SK-N-MC (cell line): Measurements from ENCODE around the gene TJP1.

Source experiments
- EZH2 ChIP-seq: fragments of 200-600 bp; sonication (generic); IDR thresholded peaks from one replicate; pipeline ENCODE4 v1.6.1; 2017; ENCODE audit warnings: antibody characterized with exemption
- FOXP2 ChIP-seq: optimal IDR thresholded peaks from 2 replicates; pipeline ENCODE3; 2011; ENCODE audit warnings: mild to moderate bottlenecking, moderate library complexity; ENCODE audit not compliant: insufficient read depth; ENCODE audit errors: extremely low read length, control extremely low read depth
- POLR2AphosphoS5 ChIP-seq: IDR thresholded peaks from 2 replicates; pipeline ENCODE4 v1.6.1; 2012; ENCODE audit warnings: mild to moderate bottlenecking, low read depth, low read length, borderline replicate concordance

DNA sequence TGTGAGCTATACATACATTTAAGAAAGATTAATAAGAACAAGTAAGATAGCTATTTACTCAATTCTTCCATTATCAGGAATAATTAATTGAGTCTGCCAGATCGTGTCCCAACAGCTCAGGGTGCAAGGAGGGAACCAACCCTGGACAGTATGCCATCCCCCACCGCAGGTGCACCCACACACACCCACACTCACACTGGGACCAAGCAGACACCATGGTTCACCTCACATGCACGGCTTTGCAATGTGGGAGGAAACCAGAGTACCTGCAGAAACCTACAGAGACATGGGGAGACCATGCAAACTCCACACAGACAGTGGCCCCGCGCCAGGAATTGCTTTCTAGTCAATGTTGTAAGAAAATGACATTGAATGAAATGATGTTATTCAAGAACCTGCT is 20.0 kb upstream of the TJP1 start:
- TF ChIP-seq EZH2 (no peak), POLR2AphosphoS5 (no peak), FOXP2 (no peak)
